Endometrial microvascular endothelial cells (primary cell): Measurements from ENCODE around the gene FBXO34. TPM values are rescaled to one million over a fixed set of nuclear protein-coding genes. Genes with fewer than 3 reads are reported as not detected.

Experiments used
- in situ Hi-C: cut with HindIII; loops from 2 replicates; pipeline ENCODE4 v1.10.0; 2017; ENCODE audit warnings: low sequenced_read_pairs, low pct_unique_long_range_greater_than_20kb; ENCODE audit errors: inconsistent ontology term
- total RNA-seq: library from RNA; depleted of rRNA; stranded (reverse); fragments of >200 nt; gene quantifications from one replicate; pipeline ENCODE4 v1.2.3, GENCODE V29; 2015; ENCODE audit errors: inconsistent ontology term

FBXO34 gene
- total RNA-seq, 1 donor from 2014 or later, result 16.5 TPM

DNA sequence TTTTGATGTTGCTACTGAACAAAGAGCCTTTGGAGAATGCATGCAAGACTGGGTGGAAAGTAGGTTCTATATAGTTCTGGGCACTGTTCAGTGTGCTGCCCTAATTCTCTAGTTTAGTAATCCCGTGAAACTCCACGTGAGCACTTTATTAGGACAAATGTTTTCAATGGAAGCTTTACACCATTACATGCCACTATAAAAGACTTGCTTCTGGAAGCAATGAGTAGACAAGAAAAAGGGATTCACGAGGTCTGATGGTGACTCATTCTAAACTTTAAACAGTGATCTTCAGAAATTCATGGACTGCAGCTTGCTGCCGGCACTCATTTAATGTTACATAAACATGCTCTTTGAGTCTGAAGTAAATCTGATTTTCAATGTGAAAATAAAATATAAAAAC is 118.1 kb downstream of the FBXO34 start:
- in situ Hi-C loops, result no loop called here

DNA sequence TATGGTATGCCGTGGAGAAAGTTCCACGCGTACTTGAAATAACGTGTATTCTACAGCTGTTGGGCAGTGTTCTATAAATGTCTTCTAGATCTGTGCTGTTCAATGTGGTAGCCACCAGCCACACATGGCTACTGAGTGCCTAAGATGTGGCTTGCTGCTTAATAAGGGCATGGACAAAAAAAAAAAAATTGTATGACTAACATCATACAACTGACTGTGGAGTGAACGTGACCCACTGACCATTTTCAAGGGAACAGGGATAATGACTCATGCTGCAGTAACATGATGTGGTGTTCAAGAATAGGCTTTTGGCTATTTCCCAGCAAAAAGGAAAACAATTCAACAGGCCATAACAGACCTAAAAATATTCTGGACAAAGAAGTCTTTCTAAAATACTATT is 127.5 kb downstream of the FBXO34 start:
- in situ Hi-C loops, result no loop called here

DNA sequence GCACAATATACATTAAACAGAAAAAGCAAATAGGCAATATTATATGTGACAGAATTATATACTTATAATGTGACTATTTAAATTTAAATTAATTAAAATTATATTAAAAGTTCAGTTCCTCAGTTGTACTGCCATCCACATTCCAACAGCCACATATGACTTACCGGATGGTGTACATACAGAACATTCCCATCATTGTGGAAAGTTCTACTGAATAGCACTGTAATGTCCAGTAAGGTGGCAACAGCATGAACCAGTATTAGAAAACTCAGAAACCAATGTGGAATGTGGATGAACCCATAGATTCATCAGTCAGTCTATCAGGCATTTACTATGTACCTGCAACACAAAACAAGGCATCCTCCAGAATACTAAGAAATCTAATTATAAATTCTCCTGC is 128.0 kb downstream of the FBXO34 start:
- in situ Hi-C loops, result no loop called here

DNA sequence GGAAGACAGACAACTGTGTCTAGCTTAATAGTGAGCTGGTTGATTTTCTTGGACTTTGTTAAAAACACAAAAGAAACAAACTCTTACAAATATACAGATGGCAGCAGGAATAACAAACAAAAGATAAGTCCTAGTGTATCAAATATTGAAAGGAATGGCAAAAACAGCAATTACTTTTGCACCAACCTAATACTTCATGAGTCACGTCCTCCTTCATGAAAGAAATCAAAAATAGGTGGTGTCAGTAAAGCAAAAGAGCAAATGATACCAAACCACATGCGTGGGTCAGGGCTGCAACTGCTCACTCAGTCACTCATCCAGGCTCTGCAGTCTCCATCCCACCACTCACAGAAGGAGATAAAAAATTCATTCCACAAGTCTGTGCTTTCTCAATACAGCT is 128.6 kb downstream of the FBXO34 start:
- in situ Hi-C loops, result no loop called here

DNA sequence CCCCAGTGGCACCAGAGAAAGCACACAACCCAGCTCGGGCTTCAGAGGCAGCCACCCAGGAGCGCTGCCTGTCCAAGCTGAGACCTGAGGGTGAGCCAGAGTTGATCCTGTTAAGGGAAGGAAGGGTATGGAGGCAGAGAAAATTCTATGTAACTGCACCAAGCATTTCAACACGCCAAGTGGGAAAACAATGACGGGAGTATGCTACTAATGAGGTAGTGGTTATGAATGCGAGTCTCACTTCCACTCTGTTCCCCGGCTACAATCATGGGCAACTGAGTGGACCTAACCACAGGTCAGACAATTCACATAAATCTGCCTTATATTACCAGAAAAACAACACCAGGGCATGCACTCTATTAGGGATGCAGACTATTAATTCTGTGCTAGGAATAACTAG is 130.5 kb downstream of the FBXO34 start:
- in situ Hi-C loops, result no loop called here

Other genes with a start within 250 kb of the FBXO34 start
- 12.6 TPM for gene WDHD1, start 244.3 kb upstream of the FBXO34 start, total RNA-seq
- 16.1 TPM for gene SOCS4, start 244.2 kb upstream of the FBXO34 start, total RNA-seq
- gene MAPK1IP1L, start 219.8 kb upstream of the FBXO34 start, total RNA-seq, result 104 TPM
- 86.0 TPM for gene LGALS3, start 142.2 kb upstream of the FBXO34 start, total RNA-seq
- 62.4 TPM for gene DLGAP5, start 79.8 kb upstream of the FBXO34 start, total RNA-seq
- gene ATG14, start 140.4 kb downstream of the FBXO34 start, total RNA-seq, result 7.4 TPM
- gene TBPL2, start 169.2 kb downstream of the FBXO34 start, total RNA-seq, result not detected